Right hindlimb (tissue), 1 donor: Measurements from ENCODE around the gene PDE11A.
A peak's percentile ranks its signal among the peaks of the same experiment; 100 is the strongest.

Experiments
- DNase-seq: peaks from one replicate; pipeline ENCODE4 v3.0.0-alpha.2; 2018

PDE11A gene

GRCh38 chr2:177683661-177684069 is 388.9 kb downstream of the PDE11A start:
- DNase-seq, result no peak

DNA sequence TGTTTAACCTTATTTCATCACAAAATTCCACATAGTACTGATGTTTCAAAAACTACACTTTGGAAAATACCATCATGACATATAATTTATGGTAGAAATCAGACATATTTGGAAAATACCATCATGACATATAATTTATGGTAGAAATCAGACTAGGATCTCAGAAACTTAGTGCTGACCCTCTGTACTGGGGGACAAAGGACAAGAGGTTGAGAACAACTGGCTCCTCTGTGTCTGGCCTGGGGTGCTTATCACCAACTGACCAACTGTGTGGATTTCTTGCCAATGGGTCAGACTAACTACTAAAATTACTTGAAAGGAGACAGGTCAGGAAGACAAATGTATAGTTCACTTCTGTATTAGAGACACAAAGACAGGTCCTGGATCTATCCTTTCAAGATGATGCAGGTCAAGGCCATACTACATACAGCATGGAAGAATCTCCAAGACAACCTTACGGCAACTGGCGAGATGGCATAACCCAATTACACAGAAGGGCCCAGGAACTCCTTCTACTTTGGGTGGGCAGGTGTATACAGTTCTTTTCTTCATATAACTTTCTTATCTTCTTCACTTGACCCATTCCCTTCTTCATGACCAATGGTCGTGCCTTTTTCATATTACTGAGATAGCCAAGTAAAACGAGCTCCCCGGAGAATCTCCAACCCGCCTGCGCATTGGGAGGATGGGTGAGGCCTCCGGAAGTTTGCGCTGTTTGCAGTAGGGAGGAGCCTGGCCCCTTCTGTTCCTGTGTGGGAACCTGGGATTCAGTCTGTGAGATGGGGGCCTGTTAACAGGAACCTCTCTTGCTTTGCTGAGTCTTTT is 389.5 kb downstream of the PDE11A start:
- no peak for DNase-seq

DNA sequence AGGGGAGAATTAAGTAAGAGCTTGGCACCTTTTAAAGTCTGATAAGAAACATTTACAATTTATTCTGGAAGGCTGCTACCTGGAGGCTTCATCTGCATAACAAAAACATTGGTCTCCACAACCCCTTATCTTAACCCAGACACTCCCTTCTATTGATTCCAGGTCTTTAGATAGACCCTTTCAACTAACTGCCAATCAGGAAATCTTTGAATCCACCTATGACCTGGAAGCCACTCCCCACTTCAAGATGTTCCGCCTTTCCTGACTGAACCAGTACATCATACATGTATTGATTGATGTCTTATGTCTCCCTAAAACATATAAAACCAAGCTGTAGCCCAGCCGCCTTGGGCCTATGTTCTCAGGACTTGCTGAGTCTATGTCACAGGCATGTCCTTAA is 390.6 kb downstream of the PDE11A start:
- DNase-seq, result no peak

DNA sequence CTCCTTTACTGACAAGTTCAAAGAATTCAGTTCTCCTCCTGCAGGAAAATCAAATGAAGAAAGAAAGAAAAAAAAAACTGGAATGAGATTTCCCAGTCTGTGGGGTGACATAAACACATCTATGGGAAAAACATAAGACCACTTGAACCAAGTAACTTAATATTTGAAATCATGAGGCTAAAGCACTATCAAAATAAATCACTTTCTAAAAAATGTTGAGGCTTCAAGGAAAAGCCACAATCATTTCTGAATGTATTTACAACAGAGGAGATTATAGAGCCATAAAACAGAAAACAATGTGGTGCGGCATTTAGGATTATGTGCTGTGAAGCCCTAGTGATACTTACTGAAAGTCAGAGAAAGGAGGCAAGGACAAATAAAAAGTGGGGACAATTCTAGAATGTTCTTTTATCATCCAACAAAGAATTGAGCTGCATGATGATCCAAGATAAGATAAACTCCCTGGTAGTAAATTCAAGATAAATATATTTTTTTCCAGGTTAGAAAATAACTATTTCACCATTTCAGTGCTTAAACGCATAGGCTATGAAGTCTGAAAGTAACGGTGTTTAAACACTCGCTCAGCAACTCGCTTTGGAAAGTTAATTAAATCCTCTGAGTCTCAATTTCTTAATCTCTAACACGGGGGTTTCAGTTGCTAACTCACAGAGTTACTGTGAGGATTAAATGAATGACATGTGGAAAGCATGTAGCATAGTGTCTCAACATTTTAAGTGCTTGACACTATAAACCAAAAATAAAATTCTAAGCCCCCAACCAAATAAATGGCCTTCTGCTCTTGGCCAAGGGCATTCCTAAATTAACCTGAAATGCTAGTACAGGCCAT is 391.5 kb downstream of the PDE11A start:
- no peak for DNase-seq

DNA sequence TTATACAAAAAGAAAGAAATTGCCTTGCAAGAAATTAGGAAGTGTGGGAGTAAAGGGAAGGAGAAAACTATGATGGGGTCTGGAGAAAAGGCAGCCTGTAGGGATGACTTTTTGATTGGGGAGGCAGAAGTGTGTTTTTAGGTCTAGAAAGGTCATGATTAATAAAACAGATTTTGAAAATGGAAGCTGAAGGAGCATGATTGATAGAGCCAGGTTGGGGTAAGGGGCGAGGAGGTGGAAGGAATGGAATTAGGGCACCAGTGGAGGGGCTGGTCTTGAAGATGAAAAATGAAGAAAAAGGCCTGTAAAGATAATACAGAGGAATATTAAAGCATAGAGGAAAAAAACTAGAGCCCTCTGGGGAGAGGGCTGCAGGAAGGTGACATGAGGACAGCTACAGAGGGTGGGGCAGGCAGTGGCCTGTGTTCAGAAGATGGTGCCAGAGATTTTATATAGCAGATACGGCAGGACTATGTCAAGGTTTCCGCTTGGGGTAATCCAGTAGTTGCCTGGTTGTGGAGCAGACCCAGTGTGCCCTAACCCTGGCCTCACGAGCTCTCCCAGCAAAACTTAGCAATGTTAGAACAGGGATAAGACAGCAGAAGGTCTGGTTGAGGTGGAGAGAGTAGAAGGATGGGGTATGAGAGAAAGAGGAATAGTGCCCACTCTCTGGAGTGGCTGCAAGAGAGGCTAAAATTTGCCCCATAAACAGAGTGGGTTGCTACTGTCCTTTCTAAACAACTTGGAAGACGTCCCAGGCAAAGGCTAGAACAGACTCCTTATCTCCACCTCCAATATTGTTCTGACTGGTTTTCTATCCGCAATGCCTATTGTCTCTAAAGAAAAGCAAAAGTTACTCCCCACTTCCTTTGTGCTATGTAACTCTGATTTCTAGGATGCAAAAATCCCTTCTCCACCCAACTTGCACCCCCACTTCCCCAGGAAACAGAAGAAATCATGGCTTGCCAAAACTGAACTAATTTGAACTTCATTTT is 392.7 kb downstream of the PDE11A start:
- no peak for DNase-seq

- no peak for DNase-seq
Measured at GRCh38 chr2:177678939-177679338, 393.6 kb downstream of the PDE11A start.

DNA sequence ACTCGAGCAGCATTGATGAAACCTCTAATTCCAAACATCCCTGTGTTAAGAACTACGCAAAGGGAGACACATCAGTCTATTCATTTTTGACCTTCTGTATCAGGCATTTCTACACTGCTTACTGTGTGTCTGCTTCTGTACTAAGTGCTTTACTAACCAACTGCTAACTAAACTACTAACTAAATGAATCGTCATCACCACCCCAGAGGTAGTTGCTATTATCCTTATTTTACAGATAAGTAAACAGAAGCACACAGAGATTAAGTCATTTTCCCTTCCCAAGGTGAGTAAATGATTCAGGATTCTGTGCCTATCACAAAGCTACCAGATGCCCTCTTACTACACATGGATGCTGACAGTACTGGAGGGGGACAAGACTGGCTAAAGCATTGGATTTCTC is 395.9 kb downstream of the PDE11A start:
- DNase-seq, result no peak

- no peak for DNase-seq
Measured at GRCh38 chr2:177675825-177676224, 396.8 kb downstream of the PDE11A start.

GRCh38 chr2:177675350-177675821 is 397.2 kb downstream of the PDE11A start:
- DNase-seq, result no peak

DNA sequence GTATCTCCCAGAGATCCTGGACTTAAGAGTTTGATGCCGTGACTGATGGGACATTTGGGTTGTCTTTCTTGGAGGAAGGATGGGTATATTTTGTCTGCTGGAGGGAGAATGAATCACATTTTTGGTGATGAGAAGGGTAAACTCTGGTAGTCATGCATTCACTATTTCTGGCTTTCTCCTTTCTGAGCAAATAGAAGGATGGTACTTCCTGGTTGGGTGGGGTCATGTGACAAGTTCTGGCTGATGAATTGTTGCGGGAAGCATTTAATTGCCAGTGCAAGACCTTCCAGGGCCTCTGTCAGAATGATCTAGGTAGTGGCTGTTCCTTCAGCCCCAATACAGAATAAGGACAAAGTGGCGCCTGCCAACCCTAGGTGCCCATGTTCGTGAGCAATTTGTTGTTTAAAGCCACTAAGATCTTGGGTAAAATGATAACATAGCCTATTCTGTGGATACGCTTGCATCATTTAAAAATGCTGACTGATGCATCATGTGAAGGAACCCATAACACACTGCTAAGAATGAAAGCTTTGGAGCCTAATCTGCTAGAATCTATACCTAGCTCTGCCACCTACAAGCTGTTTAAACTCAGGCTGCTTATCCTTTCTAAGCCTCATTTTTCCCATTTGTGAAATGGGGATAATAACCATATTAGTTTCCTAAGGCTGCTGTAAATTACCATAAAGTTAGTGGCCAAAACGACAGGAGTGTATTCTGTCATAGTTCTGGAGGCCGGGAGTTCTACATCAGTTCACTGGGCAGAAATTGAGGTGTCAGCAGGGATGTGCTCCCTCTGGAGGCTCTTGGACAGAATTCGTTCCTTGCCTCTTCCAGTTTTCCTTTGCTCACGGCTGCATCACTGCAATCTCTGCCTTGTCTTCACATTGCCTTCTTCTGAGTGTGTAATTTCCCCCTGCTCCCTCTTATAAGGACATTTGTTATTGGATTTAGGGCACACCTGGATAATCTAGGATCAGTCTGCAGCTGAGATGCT is 398.7 kb downstream of the PDE11A start:
- DNase-seq, result no peak

- DNase-seq, result no peak
Measured at GRCh38 chr2:177671662-177672061, 400.9 kb downstream of the PDE11A start.

DNA sequence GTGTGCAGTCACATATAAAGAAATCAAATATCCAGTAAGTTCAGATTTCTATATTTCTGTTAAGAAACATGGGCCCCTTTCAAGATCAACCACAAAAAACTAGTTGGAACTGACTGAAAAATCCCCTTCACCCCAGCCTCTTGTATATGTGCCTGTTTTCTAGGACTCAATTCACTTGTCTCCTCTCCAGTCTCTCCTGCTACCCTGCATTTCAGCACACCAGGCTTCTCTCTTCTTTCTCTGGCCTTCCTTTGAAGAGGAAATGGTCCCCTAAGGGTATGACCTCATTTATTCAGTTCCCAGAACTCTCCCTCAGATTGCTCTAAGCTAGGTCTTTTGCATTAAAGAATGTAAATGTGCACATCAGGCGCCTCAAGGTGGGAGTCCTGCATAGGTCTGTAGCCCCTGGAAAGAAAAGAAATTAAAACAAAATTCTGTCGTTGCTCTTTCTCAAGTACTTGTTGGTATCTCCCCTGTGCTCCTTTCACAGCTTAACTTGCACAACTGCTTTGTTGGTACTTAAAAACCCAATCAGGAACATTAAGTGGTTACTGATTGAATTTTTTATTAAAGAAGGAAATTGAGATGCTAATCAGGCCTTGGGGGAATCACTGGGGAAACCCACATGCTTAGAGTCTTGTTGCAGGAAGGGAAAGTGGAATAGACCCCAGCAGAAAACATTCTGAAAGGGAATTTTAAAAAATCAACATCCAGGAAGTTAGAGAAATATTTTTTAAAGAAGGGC is 401.6 kb downstream of the PDE11A start:
- DNase-seq, result no peak

GRCh38 chr2:177669625-177670330 is 402.8 kb downstream of the PDE11A start:
- DNase-seq, result peak; percentile 58

GRCh38 chr2:177669201-177669600 is 403.4 kb downstream of the PDE11A start:
- no peak for DNase-seq

DNA sequence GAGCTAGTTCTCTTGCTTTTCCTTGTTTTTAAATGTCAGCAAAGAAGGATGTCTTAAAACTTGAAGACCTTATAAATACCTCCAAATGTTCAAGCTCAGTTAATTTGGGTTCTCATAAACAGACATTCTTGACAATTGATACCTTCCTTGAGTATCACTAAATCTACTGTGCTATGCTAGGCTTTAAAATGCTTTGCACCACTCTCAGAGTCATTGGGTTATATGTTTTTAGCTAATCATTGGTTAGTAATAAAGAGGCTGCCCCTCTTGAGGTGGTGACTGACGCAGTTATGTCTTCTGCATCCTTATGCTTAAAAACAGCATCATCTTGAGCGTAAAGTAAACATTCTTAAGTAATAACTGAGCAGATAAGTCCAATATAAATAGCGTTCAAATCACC is 404.0 kb downstream of the PDE11A start:
- no peak for DNase-seq

GRCh38 chr2:177667626-177668025 is 405.0 kb downstream of the PDE11A start:
- DNase-seq, result no peak

GRCh38 chr2:177666408-177666807 is 406.2 kb downstream of the PDE11A start:
- DNase-seq, result no peak

DNA sequence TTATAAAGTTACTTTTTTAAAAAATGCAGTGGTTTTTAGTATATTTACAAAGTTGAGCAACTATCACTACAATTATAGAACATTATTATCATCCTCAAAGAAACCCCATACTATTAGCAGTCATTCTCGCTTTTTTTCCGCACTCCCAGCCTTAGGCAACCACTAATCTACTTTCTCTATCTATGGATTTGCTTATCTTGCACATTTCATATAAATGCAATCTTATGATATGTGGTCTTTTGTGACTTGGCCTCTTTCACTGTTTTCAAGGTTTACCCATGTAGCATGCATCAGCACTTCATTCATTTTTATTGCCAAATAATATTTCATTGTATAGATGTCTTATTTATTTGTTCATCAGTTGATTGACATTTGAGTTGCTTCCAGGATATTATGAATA is 406.6 kb downstream of the PDE11A start:
- DNase-seq, result no peak

- no peak for DNase-seq
Measured at GRCh38 chr2:177665328-177665727, 407.2 kb downstream of the PDE11A start.

- DNase-seq, result no peak
Measured at GRCh38 chr2:177662895-177663294, 409.7 kb downstream of the PDE11A start.
